GM23338 (cell line): ENCODE data around the gene ACHE. TPM values are rescaled to one million over a fixed set of nuclear protein-coding genes. Genes with fewer than 3 reads are reported as not detected.
A peak's percentile ranks its signal among the peaks of the same experiment; 100 is the strongest.
"Not testable (repeated sequence)": the region's sequence is repeated elsewhere in the genome, so short reads cannot be mapped to it uniquely, and the experiment has no call there.

Experiments
- ATAC-seq: fragments of 200-7000 bp; cut with Tn5 transposase; 3 replicates; pipeline ENCODE4 v1.9.1; 2020
- DNase-seq: peaks from one replicate; pipeline ENCODE4 v3.0.0-alpha.2; 2015; ENCODE audit warnings: low spot score
- H2AFZ ChIP-seq: fragments of 200-600 bp; sonication (generic); 2 replicates; pipeline ENCODE4 v1.8.0; 2016; ENCODE audit warnings: antibody characterized with exemption, mild to moderate bottlenecking, moderate library complexity
- H3F3A ChIP-seq: fragments of 200-600 bp; sonication (generic); replicated peaks from 2 replicates; pipeline ENCODE4 v1.8.0; 2017; ENCODE audit warnings: antibody characterized with exemption, mixed run types, low read depth
- H3K27ac ChIP-seq: fragments of 200-600 bp; sonication (generic); 2 replicates; pipeline ENCODE4 v1.6.1; 2016; ENCODE audit warnings: low read depth
- H3K27me3 ChIP-seq: fragments of 200-600 bp; sonication (generic); 2 replicates; pipeline ENCODE4 v1.8.0; 2016; ENCODE audit warnings: mild to moderate bottlenecking, mixed run types, moderate library complexity; ENCODE audit not compliant: insufficient read depth
- H3K36me3 ChIP-seq: fragments of 200-600 bp; sonication (generic); 2 replicates; pipeline ENCODE4 v1.8.0; 2016; ENCODE audit warnings: mild to moderate bottlenecking; ENCODE audit not compliant: insufficient read depth
- H3K4me1 ChIP-seq: fragments of 200-600 bp; sonication (generic); 2 replicates; pipeline ENCODE4 v1.8.0; 2016; ENCODE audit warnings: mild to moderate bottlenecking, moderate library complexity; ENCODE audit not compliant: insufficient read depth
- H3K4me2 ChIP-seq: fragments of 200-600 bp; sonication (generic); 2 replicates; pipeline ENCODE4 v1.7.1; 2017; ENCODE audit warnings: mixed run types
- H3K4me3 ChIP-seq: fragments of 200-600 bp; sonication (generic); 2 replicates; pipeline ENCODE4 v1.6.1; 2016; ENCODE audit warnings: mixed run types
- H3K79me2 ChIP-seq: fragments of 200-600 bp; sonication (generic); replicated peaks from 2 replicates; pipeline ENCODE4 v1.8.0; 2017; ENCODE audit warnings: mild to moderate bottlenecking; ENCODE audit not compliant: insufficient read depth
- H3K9me2 ChIP-seq: fragments of 200-600 bp; sonication (generic); 2 replicates; pipeline ENCODE4 v1.8.0; 2017; ENCODE audit not compliant: insufficient read depth
- H4K20me1 ChIP-seq: fragments of 200-600 bp; sonication (generic); replicated peaks from 2 replicates; pipeline ENCODE4 v1.8.0; 2017; ENCODE audit warnings: mild to moderate bottlenecking; ENCODE audit not compliant: insufficient read depth
- H3K27ac Mint-ChIP-seq: 2 replicates; pipeline ENCODE4 v1.8.0; 2020; ENCODE audit warnings: inconsistent platforms, mild to moderate bottlenecking, moderate library complexity, mixed read lengths
- H3K27me3 Mint-ChIP-seq: 3 replicates; pipeline ENCODE4 v1.8.0; 2022; ENCODE audit warnings: low read depth, mild to moderate bottlenecking, moderate library complexity, mixed read lengths, inconsistent platforms; ENCODE audit not compliant: insufficient read depth, poor library complexity
- H3K36me3 Mint-ChIP-seq: 3 replicates; pipeline ENCODE4 v1.8.0; 2021; ENCODE audit warnings: low read depth, mild to moderate bottlenecking, inconsistent platforms, moderate library complexity, mixed read lengths
- H3K4me1 Mint-ChIP-seq: 3 replicates; pipeline ENCODE4 v1.8.0; 2020; ENCODE audit warnings: mild to moderate bottlenecking, inconsistent platforms, mixed read lengths
- H3K4me3 Mint-ChIP-seq: 3 replicates; pipeline ENCODE4 v1.8.0; 2021; ENCODE audit warnings: moderate library complexity, mild to moderate bottlenecking, inconsistent platforms, mixed read lengths
- H3K9me3 Mint-ChIP-seq: 3 replicates; pipeline ENCODE4 v1.8.0; 2020; ENCODE audit warnings: moderate library complexity, mild to moderate bottlenecking, inconsistent platforms, mixed read lengths
- CREB1 ChIP-seq: fragments of 250-450 bp; sonication (Bioruptor Pico); IDR thresholded peaks from 2 replicates; pipeline ENCODE4 v1.5.0; 2020; ENCODE audit warnings: low read depth, mild to moderate bottlenecking, moderate library complexity
- EZH2phosphoT487 ChIP-seq: fragments of 200-600 bp; sonication (generic); IDR thresholded peaks from one replicate; pipeline ENCODE4 v1.8.1; 2018; ENCODE audit warnings: antibody characterized with exemption; ENCODE audit not compliant: unreplicated experiment
- JUNB ChIP-seq: IDR thresholded peaks from one replicate; pipeline ENCODE4 v1.6.1; 2016; ENCODE audit warnings: antibody characterized with exemption; ENCODE audit not compliant: unreplicated experiment
- NANOG ChIP-seq: IDR thresholded peaks from 2 replicates; pipeline ENCODE4 v1.6.1; 2016; ENCODE audit warnings: antibody characterized with exemption, borderline replicate concordance
- polyA plus RNA-seq: library from polyadenylated mRNA; unstranded; fragments of >200 nt; fragmentation: Nextera tagmentation; extraction: Ambion mirVana; gene quantifications from 2 replicates; pipeline ENCODE4 v1.2.1, GENCODE V29; 2016
- total RNA-seq: library from RNA; depleted of rRNA; stranded (reverse); fragments of >200 nt; shearing (Covaris generic); gene quantifications from 2 replicates; pipeline ENCODE4 v1.2.3, GENCODE V29; 2014
- TF ChIP-seq, protein P1 (sequence below): fragments of 250-450 bp; sonication (Bioruptor Pico); IDR thresholded peaks from 2 replicates; pipeline ENCODE4 v1.5.0; 2020; ENCODE audit warnings: mild to moderate bottlenecking, moderate library complexity
- TF ChIP-seq, protein P2 (sequence below), 2 experiments: fragments of 200-600 bp in 1 of 2; sonication (generic) in 1 of 2; conservative IDR thresholded peaks; 2 replicates each; pipeline versions ENCODE4 v1.5.1 to v1.6.1; 2016 to 2017; ENCODE audit warnings: antibody characterized with exemption in 2 of 2, low read depth in 2 of 2, mild to moderate bottlenecking in 2 of 2, moderate library complexity in 1 of 2

The ACHE gene
- total and polyA plus RNA-seq, 2 experiments from 2014 or later = 3.6 to 3.7 TPM

DNA sequence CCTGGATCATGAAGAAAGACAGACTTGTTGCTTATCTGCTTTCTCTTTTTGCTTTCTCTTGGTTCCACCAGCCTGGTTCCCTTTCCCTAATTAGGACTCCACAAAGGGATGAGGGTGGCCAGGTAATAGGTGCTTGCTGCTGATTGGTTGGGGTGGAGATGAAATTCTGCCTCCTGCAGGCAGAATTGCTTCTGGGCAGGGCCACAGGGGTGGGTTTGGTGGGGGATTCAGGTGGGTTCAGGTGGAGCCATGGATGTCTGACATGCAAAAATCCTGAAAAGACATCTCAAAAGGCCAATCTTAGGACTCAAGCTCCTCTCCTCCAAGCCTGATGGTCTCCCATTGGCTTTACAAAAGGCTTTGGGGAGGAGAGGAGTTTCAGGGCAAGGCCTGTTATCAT is 25.4 kb upstream of the ACHE start (continued):
- TF ChIP-seq, protein P1, sequence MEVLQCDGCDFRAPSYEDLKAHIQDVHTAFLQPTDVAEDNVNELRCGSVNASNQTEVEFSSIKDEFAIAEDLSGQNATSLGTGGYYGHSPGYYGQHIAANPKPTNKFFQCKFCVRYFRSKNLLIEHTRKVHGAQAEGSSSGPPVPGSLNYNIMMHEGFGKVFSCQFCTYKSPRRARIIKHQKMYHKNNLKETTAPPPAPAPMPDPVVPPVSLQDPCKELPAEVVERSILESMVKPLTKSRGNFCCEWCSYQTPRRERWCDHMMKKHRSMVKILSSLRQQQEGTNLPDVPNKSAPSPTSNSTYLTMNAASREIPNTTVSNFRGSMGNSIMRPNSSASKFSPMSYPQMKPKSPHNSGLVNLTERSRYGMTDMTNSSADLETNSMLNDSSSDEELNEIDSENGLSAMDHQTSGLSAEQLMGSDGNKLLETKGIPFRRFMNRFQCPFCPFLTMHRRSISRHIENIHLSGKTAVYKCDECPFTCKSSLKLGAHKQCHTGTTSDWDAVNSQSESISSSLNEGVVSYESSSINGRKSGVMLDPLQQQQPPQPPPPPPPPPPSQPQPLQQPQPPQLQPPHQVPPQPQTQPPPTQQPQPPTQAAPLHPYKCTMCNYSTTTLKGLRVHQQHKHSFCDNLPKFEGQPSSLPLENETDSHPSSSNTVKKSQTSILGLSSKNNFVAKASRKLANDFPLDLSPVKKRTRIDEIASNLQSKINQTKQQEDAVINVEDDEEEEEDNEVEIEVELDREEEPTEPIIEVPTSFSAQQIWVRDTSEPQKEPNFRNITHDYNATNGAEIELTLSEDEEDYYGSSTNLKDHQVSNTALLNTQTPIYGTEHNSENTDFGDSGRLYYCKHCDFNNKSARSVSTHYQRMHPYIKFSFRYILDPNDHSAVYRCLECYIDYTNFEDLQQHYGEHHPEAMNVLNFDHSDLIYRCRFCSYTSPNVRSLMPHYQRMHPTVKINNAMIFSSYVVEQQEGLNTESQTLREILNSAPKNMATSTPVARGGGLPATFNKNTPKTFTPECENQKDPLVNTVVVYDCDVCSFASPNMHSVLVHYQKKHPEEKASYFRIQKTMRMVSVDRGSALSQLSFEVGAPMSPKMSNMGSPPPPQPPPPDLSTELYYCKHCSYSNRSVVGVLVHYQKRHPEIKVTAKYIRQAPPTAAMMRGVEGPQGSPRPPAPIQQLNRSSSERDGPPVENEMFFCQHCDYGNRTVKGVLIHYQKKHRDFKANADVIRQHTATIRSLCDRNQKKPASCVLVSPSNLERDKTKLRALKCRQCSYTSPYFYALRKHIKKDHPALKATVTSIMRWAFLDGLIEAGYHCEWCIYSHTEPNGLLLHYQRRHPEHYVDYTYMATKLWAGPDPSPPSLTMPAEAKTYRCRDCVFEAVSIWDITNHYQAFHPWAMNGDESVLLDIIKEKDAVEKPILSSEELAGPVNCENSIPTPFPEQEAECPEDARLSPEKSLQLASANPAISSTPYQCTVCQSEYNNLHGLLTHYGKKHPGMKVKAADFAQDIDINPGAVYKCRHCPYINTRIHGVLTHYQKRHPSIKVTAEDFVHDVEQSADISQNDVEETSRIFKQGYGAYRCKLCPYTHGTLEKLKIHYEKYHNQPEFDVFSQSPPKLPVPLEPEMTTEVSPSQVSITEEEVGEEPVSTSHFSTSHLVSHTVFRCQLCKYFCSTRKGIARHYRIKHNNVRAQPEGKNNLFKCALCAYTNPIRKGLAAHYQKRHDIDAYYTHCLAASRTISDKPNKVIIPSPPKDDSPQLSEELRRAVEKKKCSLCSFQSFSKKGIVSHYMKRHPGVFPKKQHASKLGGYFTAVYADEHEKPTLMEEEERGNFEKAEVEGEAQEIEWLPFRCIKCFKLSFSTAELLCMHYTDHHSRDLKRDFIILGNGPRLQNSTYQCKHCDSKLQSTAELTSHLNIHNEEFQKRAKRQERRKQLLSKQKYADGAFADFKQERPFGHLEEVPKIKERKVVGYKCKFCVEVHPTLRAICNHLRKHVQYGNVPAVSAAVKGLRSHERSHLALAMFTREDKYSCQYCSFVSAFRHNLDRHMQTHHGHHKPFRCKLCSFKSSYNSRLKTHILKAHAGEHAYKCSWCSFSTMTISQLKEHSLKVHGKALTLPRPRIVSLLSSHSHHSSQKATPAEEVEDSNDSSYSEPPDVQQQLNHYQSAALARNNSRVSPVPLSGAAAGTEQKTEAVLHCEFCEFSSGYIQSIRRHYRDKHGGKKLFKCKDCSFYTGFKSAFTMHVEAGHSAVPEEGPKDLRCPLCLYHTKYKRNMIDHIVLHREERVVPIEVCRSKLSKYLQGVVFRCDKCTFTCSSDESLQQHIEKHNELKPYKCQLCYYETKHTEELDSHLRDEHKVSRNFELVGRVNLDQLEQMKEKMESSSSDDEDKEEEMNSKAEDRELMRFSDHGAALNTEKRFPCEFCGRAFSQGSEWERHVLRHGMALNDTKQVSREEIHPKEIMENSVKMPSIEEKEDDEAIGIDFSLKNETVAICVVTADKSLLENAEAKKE (CRISPR knock-in tag) = no peak
- TF ChIP-seq EZH2phosphoT487 (no peak), CREB1 (no peak), NANOG (no peak), JUNB (no peak)
- TF ChIP-seq, protein P2, sequence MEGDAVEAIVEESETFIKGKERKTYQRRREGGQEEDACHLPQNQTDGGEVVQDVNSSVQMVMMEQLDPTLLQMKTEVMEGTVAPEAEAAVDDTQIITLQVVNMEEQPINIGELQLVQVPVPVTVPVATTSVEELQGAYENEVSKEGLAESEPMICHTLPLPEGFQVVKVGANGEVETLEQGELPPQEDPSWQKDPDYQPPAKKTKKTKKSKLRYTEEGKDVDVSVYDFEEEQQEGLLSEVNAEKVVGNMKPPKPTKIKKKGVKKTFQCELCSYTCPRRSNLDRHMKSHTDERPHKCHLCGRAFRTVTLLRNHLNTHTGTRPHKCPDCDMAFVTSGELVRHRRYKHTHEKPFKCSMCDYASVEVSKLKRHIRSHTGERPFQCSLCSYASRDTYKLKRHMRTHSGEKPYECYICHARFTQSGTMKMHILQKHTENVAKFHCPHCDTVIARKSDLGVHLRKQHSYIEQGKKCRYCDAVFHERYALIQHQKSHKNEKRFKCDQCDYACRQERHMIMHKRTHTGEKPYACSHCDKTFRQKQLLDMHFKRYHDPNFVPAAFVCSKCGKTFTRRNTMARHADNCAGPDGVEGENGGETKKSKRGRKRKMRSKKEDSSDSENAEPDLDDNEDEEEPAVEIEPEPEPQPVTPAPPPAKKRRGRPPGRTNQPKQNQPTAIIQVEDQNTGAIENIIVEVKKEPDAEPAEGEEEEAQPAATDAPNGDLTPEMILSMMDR (conservative IDR thresholded peaks at IDR 0.05; ENCODE audit: low read depth in 2 of 2) = peak; percentile 22 to 31; a peak in 3 of 4 replicates

DNA sequence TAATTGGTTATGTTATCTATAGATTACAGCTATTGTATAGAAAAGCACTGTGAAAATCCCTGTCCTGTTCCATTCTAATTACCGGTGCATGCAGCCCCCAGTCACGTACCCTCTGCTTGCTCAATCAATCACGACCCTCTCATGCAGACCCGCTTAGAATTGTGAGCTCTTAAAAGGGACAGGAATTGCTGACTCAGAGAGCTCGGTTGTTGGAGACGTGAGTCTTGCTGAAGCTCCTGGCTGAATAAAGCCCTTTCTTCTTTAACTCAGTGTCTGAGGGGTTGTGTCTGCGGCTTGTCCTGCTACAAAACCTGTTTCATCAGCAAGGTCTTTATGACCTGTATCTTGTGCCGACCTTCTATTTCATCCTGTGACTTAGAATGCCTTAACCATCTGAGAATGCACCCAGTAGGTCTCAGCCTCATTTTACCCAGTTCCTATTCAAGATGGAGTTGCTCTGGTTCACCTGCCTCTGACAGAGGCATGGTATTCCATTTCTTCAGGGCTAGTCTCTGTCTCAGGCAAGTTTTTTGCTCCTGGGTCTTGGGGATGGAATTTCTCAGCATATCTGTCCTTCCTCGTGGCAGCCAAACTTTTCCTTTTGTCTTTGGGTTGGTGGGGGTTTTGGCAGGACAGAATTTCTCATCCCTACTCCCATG is 24.2 kb upstream of the ACHE start:
- not testable (repeated sequence) for H4K20me1 ChIP-seq, DNase-seq, H3K9me3 Mint-ChIP-seq, H3K27me3 ChIP-seq, H3K36me3 Mint-ChIP-seq, H3K36me3 ChIP-seq, H3K4me3 Mint-ChIP-seq, H3F3A ChIP-seq, H3K79me2 ChIP-seq, ATAC-seq, H3K4me3 ChIP-seq, H3K4me2 ChIP-seq, H3K27ac ChIP-seq, H3K9me2 ChIP-seq, H3K27ac Mint-ChIP-seq
- Histone ChIP-seq H3K4me1 (peaks cover 13% of the 10 kb centered on the region), H2AFZ (peak overlapping the region; percentile 38; the same call in 1 of the 2 replicates)
- peaks cover 35% of the 10 kb centered on the region for H3K4me1 Mint-ChIP-seq
- peaks cover 10% of the 10 kb centered on the region for H3K27me3 Mint-ChIP-seq

DNA sequence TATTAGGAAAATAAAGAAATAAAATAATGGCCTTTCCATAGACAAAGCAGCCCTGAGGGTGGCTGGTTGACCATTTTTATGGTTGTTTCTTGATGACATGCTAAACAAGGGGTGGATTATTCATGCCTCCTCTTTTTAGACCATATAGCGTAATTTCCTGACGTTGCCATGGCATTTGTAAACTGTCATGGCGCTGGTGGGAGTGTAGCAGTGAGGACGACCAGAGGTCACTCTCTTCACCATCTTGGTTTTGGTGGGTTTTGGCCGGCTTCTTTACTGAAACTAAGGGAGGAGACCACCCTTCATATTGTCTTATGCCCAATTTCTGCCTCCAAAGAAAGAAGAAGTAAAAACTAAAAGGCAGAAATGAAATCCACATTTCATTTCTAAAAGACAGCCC is 23.6 kb upstream of the ACHE start:
- H3K79me2 ChIP-seq, H3K4me2 ChIP-seq, H3K27ac Mint-ChIP-seq, H2AFZ ChIP-seq, H3K36me3 ChIP-seq, H3K4me3 Mint-ChIP-seq, H3K27ac ChIP-seq, DNase-seq, H3F3A ChIP-seq, H3K27me3 ChIP-seq, H3K9me3 Mint-ChIP-seq, H3K36me3 Mint-ChIP-seq, H3K4me3 ChIP-seq, ATAC-seq, H3K9me2 ChIP-seq, H4K20me1 ChIP-seq: not testable (repeated sequence)
- Mint-ChIP-seq H3K4me1 (peaks cover 35% of the 10 kb centered on the region), H3K27me3 (peaks cover 10% of the 10 kb centered on the region)
- peaks cover 13% of the 10 kb centered on the region for H3K4me1 ChIP-seq
